ENCODE measurements around the gene GUCY2D. TPM values are rescaled to one million over a fixed set of nuclear protein-coding genes. Genes with fewer than 3 reads are reported as not detected.

GUCY2D gene
- total and polyA plus RNA-seq, 12 donors = not detected

GRCh38 chr17:8048236-8048635 lies 45.8 kb downstream of the GUCY2D start:
- peaks cover 5% of the 10 kb centered on the region for H3K27me3 ChIP-seq
- no peak for TF ChIP-seq POLR2A (IDR thresholded peaks at IDR 0.05)
- no peak for TF ChIP-seq CTCF (IDR thresholded peaks at IDR 0.05)
- no peak overlapping the region for H3K4me3 ChIP-seq
- H3K4me1 ChIP-seq (replicated peaks in 1 of 2) = no peaks in the 10 kb centered on the region
- no peak overlapping the region for H3K27ac ChIP-seq
- 79 to 90% (median 88%) methylated on average over 4 to 12 of the region's 12 CpGs for WGBS, 4 donors
- H3K36me3 ChIP-seq (replicated peaks in 1 of 2) = no peaks in the 10 kb centered on the region
- H3K9me3 ChIP-seq (replicated peaks in 1 of 3) = no peaks in the 10 kb centered on the region
- DNase-seq = peak in 1 of 7 donors; percentile 11
- intact Hi-C loops (cut with DNase I) = no loop called here

GRCh38 chr17:8048736-8049135 lies 46.3 kb downstream of the GUCY2D start:
- no peaks in the 10 kb centered on the region for H3K9me3 ChIP-seq (replicated peaks in 1 of 3)
- intact Hi-C loops (cut with DNase I) = no loop called here
- DNase-seq = peak in 1 of 7 donors; percentile 5
- H3K27ac ChIP-seq = no peak overlapping the region
- no peaks in the 10 kb centered on the region for H3K36me3 ChIP-seq (replicated peaks in 1 of 2)
- WGBS, 4 donors = 72 to 81% (median 74%) methylated on average over 7 to 8 of the region's 8 CpGs
- TF ChIP-seq CTCF (IDR thresholded peaks at IDR 0.05) (no peak), POLR2A (IDR thresholded peaks at IDR 0.05) (no peak)
- peaks cover 5% of the 10 kb centered on the region for H3K27me3 ChIP-seq
- no peaks in the 10 kb centered on the region for H3K4me1 ChIP-seq (replicated peaks in 1 of 2)
- no peak overlapping the region for H3K4me3 ChIP-seq

- Histone ChIP-seq H3K36me3 (replicated peaks in 1 of 2) (no peaks in the 10 kb centered on the region), H3K4me1 (replicated peaks in 1 of 2) (no peaks in the 10 kb centered on the region), H3K27me3 (peaks cover 6% of the 10 kb centered on the region), H3K9me3 (replicated peaks in 1 of 3) (no peaks in the 10 kb centered on the region), H3K27ac (no peak overlapping the region), H3K4me3 (no peak overlapping the region)
- WGBS, 4 donors = 76 to 93% (median 82%) methylated on average over 7 of the region's 7 CpGs
- intact Hi-C loops (cut with DNase I) = no loop called here
- no peak for TF ChIP-seq POLR2A (IDR thresholded peaks at IDR 0.05)
- TF ChIP-seq CTCF (IDR thresholded peaks at IDR 0.05) = no peak
- DNase-seq = peak in 1 of 7 donors; percentile 7
Measured at GRCh38 chr17:8051831-8052230, 49.4 kb downstream of the GUCY2D start.

GRCh38 chr17:8052256-8053252 lies 50.1 kb downstream of the GUCY2D start:
- no peak for DNase-seq
- Histone ChIP-seq H3K36me3 (replicated peaks in 1 of 2) (no peaks in the 10 kb centered on the region), H3K4me3 (no peak overlapping the region), H3K27me3 (peaks cover 6% of the 10 kb centered on the region), H3K4me1 (replicated peaks in 1 of 2) (no peaks in the 10 kb centered on the region), H3K9me3 (replicated peaks in 1 of 3) (no peaks in the 10 kb centered on the region), H3K27ac (no peak overlapping the region)
- intact Hi-C loops (cut with DNase I) = no loop called here
- WGBS, 4 donors = 78 to 91% (median 87%) methylated on average over 5 to 6 of the region's 6 CpGs
- TF ChIP-seq POLR2A (IDR thresholded peaks at IDR 0.05) (no peak), CTCF (IDR thresholded peaks at IDR 0.05) (no peak)
